HG03342 (cell line): ENCODE measurements around the gene HCFC2.
"Not testable (repeated sequence)": the region's sequence is repeated elsewhere in the genome, so short reads cannot be mapped to it uniquely, and the experiment has no call there.

Experiments
- ATAC-seq: cut with Tn5 transposase; IDR thresholded peaks from one replicate; pipeline ENCODE4 v1.9.1; 2021; ENCODE audit warnings: mild to moderate bottlenecking, moderate library complexity; ENCODE audit not compliant: unreplicated experiment

Gene HCFC2

DNA sequence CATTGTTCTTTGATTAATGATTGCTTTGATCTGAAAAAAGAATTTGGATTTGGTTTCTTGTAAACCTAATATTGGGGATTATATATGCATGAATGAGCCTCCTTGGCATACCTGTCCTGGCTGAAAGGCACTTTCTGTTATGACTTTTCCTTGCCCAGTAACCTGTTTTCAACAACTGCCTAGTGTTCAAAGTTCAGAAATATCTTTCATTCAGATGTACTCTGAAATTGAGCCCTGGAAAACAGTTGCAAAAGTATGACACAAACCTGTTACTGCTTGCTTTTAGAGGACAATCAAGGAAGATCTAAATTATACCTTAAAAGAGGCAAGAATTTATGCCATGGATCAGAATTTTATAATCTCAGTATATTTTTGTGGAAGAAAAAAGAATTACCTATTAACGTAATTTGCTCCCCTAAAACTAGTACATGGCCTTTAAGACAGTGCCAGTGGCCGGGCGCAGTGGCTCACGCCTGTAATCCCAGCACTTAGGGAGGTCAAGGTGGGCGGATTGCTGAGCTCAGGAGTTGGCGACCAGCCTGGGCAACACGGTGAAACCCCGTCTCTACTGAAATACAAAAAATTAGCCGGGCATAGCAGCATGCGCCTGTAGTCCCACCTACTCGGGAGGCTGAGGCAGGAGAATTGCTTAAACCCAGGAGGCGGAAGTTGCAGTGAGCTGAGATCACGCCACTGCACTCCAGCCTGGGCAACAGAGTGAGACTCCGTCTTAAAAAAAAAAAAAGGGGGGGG lies 50.7 kb downstream of the HCFC2 start:
- ATAC-seq = not testable (repeated sequence)

DNA sequence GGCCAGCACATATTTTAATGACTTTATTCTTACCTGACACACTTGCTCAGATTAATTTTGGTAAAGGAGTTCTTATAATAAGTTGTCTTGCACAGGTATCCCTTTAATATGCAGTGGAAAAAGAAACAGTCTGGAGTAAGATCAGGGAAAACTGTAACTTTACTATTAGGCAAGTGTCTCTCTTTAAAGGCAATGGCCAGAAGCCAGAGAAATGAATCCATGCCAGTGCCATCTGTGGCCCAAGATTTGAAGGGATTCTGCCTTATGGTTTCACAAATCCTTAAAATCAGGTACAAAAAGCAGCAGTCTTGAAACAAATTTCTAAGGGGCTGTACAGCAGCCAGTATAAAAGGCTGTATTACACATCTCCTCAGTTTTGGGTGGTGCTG lies 51.2 kb downstream of the HCFC2 start:
- ATAC-seq = no peak

DNA sequence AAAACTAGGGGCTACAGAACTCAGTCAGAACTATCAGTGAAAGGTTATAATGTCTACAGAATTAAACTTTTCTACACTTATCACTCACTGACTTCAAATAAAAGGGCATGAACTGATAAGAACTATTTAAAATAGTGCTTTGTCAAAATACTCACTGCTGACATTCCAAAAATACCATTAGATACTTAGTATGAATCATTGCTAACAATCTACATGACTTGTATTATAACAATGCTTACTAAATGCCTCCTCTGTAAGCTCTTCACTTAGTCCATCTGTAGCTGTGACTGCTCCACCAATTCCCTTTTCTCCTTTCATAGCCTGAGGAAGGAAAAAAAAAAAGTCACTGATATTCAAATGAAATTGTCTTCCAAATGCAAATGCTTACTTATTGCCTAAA lies 56.7 kb downstream of the HCFC2 start:
- ATAC-seq = no peak

DNA sequence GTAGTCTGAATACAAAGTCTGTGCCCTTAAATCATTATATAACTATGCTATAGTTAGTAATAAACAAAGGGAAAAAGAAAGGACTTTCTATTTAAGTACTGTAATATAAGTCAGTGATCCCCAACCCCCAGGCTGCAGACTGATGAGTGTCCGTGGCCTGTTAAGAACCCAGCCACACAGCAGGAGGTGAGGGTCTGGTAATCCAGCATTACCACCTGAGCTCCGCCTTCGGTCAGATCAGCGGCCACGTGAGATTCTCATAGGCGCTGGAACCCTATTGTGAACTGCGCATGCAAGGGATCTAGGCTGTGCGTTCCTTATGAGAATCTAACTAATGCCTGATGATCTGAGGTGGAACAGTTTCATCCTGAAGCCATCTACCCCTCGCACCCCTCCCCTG lies 58.0 kb downstream of the HCFC2 start:
- no peak for ATAC-seq

DNA sequence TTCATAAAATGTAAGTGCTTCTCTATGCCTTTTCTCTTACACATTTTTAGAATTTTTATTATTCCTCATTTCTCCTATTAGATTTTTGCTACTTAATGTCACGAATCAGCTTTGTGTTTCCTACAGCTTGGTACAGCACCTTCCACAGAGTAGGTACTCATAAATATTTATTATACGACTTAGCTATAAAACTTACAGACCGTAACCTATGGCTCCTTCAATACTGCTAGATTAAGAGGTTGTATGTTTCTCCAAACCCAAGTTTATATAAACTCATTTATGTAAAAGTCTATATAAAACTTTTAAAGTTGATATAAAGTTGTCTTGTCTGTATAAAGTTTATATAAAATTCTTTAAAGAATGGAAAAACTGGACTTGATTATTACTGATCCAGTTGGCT lies 62.2 kb downstream of the HCFC2 start:
- no peak for ATAC-seq

DNA sequence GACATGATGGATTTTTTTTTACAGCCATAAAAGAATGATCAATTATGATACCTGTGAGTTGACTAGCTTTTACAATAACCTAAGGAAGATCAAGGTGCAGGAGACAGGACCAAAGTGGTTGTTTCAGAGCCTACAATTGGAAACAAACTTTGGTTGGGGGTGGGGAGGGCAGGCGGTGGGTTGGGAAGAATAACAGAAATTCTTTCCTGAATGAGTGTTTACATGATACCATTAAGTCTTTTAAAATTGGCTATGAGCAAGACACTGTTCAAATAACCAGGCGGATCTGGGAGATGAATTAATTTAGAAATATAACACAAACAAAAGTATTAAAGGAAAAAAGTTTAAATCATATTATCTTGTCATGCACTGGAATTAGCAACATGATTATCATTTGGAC lies 66.4 kb downstream of the HCFC2 start:
- ATAC-seq = no peak

DNA sequence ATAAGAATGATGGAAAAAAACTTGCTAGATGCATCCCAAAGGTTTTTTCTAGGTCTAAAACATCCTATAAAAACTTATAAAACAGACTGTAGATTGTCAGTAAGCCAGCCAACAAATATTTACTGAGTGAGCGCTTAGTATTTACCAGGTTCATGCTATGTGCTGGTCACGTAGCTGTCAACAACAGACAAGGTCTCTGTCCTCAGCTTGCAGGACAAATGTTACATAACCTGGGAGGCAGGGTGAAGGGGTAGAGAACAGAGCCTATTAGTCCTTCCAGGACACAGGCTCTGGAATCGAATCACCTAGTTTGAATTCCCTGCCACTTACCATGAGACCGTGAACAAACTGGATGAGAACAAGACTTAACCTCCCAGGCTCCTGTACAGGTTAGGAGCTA lies 67.3 kb downstream of the HCFC2 start:
- ATAC-seq = no peak

DNA sequence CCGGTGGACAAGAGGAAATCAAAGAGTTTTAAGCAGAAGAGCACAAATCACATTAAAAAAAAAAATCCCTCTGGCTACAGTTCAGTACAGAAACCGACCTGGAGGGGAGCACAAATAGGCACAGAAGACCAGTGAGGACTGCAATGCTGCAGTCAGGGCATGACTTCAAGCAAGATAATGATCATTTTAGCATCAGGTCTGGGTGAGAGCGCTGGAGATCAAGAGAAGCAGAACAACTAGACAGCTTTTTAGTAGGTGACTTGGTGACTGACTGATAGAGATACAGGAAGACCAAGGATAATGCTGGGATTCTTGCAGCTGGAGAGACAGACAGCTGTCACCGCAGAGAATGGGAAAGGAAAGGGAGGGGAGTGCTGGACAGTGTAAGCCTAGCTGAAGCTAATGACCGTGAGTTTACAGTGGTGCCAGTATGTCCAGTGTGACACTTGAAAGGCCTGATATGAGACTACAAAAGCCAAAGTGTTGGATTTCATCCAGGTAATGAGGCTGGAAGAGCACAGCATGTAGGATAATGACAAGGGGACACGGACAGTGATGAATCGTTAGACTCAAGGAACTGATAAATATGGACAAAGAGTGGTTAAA lies 68.1 kb downstream of the HCFC2 start:
- ATAC-seq = no peak

DNA sequence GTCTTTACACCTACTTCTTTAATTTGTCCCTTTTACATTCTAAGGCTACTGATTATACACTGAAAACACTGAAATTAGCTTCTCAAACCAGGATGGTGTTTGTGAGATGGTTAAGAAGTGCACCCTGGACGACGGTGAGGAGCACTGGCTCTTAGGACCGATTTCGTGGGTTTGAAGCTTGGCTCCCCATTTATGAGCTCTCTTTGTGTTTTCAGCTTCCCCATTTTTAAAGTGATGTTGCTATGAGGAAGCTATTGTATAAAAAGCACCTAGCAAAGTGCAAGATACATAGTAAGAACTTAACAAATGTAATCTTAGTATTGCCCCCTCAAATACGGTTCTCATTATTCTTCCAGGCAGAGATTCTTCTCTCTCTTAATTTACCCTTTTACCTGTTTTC lies 69.0 kb downstream of the HCFC2 start:
- no peak for ATAC-seq

DNA sequence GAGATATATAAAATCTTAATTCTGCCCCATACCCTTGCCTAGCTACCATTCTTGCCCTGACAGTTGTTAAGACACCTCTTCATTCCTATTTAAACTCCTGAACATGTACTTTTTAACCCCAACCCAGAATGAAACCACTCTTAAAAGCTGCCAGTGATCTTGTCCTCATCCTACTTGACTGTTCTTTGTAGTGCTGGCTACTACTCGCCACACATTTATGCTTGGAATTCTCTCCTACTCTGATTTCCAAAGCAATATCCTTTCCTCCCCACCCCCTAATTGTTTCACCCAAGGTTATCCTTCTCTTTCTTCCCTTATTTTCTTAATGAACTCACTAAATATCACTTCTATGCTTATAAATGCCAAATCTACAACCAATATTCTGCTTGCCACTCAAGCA lies 69.5 kb downstream of the HCFC2 start:
- no peak for ATAC-seq

DNA sequence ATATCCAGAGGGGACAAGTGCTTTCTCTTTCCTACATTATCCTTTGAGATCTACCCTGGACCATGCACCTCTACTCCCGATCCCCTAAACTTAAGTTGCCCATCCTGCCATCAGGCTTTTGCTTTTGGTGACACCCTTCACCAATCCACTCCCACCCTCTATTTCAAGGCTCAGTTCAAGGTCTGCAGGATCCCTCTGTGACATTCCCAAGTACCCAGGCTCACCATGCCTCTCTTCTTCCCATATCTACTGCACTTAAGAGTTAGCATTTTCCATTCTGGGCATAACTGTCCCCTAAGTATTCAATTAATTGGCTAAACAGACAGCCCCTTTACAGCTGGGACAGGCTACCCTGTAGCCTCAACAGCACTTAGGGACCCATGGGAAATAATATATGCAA lies 70.6 kb downstream of the HCFC2 start:
- ATAC-seq = no peak

DNA sequence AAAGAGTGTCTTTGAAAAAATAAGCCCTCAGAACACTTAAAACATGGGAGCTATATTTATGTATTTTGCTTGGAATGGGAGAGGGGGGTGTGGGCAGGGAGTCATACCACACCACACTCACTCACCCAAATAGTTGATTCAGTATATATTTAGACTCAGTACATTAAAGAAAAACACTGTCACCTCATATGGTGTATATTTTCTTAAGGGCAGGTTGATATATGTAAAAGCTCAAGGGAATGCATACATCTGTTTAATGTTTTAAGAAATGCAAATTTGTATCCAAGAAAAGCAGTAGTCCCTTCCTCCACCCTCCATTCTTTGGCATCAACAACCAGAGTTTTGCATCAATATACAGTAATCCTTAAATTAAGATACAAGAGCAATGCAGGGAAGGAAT lies 72.2 kb downstream of the HCFC2 start:
- no peak for ATAC-seq

DNA sequence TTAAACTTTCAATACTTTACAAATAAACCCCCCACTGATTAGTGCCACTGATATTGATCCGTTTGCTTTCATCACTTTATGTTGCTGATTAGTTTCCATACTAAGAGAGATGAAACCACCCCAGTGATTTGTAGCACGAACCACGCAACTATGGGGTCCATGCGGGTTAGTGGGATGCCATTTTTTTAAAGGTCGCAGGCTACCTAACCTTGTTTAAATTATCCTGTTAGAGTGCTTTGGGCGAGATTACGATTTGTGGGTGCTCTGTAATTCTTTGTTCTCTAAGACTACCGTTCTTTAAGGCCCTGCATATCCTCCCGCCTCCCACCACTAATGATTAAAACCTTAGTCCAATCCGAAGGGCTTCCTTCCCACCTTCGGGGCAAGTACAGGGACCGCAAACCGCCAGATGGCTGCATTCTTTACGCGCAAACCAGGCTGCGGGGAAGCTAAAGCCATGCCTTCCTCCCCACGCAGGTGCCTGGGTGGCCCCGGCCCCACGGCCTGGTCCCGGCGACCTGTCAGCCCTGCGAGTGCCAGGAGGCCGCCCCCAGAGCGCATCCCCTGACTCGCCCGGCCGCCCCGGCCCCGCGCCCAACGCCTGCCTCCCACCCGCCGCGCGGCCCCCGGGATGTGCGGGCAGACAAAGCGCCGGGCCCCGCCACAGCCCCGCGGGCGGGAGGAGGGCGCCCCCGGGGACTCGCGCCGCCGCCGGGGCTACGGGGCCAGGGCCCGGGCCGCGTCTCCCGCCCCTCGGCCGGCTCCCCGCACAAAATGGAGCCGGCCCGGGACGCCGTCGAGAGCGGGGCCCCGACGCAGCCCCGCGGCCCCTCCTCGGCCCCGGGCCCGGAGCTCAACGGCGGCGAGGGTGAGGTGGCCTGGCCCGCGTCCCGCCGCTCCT lies 72.9 kb downstream of the HCFC2 start:
- ATAC-seq = peak; percentile 24

DNA sequence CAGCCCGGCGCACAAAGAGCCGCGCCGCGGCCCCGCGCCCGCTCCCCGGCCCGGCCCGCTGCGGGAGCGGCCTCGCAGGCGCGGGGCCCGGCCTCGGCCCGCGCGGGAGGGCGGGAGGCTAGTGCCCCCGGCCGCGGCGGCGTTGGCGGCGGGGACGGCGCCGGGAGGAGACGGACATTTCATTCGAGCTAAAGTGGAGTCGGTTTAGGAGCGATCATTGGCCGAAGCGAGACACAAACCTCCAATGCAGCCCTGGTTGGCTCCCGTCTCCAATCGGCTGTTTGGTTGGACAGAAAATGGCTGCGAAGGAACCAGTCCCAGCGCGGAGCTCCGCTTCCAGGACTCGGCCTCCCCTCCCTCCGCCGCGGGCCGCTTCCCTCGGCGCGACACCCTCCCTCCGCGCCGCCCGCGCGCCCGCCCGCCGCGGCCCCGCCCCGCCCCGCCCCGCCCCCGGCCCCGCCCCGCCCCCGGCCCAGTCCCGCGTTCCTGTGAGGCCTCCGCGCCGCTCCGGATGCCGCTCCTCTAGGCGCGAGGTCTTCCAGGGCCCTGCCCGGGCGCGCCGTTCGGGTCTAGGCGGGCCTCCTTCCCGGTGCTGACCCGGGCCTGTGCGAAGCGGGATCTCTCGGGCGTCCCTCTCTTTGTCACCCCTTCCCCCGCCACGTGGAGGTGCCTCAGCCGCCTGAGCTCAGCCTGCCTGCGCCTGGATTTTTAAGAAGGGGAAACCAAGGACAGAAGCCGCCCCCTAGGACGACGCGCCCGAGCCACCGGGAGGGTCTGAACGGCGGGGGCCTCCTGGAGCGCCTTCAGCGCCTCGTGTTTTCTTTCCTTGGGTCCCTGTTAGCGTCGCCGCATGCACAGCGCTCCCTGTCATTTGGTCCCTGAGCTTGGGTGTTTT lies 73.8 kb downstream of the HCFC2 start, which contains the start of gene NFYB:
NFYB (minus strand) TSS at position 309 of the 895 bp plus-strand sequence. CDS start 2,757 bp downstream, outside the sequence.
- ATAC-seq = peak; percentile 90

DNA sequence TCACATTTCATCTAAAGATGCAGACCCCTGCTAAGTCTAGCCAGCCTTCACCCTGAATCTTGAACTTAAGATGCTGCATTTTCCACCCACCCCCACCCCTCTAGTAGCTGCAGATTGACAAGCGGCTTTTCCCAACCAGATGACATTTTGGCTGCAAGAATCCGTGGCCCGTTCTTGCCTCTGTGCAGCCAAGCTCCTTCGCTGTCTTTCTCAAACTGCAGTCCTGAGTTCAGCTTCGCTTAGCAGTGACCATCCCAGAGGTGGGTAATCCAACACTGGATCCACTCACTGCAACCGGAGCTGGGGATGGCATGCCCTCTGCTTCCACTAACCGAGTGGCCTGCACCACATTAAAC lies 74.4 kb downstream of the HCFC2 start:
- no peak for ATAC-seq

DNA sequence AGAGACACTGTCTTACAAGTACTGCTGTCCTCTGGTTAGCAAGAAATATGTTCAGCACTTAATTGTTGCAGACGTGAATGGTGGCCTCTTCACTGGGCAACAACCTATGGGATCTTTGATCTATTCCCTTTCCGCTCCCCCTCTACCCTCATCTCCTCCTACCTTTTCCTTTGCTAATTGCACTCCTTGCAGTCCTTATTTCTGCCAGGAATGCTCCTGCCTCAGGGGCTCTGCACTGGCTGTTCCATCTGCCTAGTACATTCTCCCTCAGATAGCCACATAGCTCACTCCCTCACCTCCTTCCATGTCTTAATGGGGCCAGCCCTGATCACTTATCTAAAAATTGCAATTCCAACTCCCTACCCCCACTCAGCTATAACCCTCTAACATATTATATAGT lies 78.2 kb downstream of the HCFC2 start:
- ATAC-seq = no peak

DNA sequence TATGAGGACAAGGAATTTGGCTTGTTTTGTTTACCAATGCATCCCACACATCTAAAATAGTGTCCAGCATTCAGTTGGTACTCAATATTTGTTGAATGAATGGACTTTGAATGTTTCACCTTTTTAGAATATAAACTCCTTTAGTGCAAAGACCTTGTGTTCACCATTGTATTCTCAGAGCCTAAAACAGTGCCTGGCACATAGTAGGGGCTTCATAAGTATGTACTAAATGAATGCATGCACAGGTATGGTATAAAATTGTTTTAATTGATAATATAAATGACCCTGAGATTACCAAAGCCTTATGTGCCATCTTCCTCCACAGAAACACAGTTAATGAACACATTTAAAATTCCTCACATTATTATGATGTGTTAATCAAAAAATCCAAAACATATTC lies 78.7 kb downstream of the HCFC2 start:
- no peak for ATAC-seq

DNA sequence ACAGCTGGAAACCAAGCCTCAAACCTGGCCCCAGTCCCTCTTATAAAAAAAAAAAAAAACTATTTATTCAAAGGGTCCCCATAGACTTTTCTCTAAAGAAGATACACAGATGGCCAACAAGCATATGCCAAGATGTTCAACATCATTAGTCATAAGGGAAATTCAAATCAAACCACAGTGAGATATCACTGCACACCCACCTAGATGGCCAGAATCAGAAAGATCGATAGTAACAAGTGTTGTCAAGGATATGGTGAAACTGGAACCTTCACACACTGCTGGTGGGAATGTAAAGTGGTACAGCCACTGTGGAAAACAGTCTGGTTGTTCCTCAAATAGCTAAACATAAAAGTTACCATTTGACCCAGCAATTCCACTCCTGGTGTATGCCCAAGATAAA lies 79.6 kb downstream of the HCFC2 start:
- no peak for ATAC-seq

DNA sequence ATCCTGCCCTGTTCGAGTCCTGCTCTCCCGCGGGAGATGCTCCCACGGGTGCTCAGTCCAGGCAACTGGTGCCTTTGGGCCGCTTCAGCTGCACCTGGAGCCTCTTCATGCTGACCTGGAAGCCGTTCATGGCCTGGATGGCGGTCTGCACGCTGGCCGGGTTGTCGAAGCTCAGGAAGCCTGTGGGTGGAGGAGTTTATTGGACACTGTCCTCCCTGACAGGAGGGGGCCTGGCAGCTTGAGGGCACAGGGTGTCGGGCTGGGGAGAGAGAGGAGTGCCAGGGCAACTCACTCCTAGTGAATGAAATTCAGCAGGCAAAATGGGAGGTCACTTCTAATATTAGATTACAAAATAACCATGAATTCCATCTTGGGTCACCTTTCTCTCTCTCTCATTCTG lies 83.0 kb downstream of the HCFC2 start:
- ATAC-seq = no peak

DNA sequence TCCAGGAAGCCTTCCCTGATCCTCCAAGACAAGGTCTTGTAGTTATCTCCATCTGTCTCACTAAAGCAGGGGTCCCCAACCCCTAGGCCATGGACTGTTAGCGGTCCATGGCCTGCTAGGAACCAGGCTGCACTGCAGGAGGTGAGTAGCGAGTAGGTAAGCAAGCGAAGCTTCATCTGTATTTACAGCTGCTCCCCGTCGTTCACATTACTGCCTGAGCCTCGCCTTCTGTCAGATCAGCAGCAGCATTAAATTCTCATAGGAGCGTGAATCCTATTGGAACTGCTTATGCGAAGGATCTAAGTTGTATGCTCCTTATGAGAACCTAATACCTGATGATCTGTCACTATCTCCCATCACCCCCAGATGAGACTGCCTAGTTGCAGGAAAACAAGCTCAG lies 86.1 kb downstream of the HCFC2 start:
- ATAC-seq = no peak

DNA sequence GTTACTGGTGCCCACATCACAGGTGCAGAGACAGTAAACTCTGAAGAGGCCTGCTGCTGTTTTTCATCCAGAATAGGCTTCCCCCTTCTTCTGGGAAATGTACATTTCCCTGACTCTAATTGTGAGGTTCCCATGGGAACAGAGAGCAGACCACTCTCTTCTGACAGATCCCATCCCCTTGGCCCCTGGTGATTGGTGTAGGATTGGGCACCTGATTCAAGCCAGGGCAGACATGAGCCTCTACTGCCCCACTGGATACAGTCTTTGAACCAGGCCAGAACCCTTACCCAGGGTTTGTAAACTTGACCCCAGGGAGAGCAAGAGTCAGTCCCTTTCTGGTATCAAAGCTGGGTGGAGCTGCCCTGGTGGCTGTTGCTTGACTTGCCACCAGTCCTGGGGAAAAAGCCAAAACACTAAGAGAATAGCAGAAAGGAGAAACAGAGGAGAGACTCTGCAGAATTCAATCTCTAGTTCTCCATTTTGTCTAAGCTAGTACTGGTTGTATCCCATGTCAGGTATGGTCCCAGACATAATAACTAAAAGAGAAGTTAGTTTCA lies 88.4 kb downstream of the HCFC2 start:
- no peak for ATAC-seq
